COLO668 (cell line): ENCODE data around the gene SLC25A47.

Experiments
- DNase-seq: peaks from one replicate; lab custom pipeline; 2025; ENCODE audit not compliant: unreplicated experiment; lab: John Stamatoyannopoulos, UW

The SLC25A47 gene

DNA sequence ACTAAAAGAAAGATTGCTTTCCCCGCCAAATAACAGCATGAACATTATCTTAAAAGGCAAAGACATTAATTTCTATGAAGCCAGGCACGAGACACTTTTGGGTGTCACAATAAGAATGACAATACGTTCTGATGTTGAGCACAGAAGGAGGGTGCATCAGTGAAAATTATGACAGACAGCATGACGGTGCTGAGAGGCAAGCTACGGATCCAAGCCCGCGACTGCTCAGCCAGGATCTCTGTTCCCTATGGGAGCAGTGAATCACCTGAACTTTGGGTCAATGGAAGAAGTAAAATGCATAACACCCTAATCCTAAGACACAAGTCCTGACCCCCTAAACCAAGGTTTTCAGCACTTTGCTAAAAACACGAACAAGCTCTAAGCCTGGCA is 51.7 kb downstream of the SLC25A47 start:
- DNase-seq = no peak

DNA sequence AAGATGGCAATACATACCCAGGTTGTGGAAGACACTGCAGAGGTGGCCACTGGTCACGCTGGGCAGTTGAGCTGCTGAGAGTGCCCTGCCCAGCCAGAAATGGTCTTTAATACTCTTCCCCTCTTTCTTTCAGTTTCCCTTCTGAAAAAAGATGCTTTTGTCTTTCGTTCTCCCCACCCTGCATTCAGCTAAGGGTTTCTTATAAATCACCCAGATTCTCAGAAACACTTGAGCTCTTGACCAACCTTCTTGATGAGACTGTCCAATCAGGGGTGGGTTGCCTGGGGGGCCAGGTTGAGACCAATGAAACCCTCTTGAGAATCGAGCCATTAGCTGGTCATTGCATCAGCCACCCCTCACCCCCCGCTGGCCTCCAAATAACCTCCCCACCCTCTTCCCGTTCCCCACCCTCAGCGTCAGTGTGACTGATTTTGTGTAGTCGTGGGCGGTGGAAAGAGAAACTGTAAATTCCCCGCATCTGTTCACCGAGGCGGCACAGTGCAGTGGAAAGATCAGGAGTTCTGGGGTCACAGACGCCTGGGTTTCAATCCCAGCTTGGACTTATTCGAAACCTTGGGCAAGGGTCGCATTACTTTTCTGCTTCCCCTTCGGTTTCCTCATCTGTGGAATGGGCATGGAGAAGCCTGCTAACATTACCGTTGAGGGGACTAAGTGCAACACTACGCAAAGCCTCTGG is 52.3 kb downstream of the SLC25A47 start:
- DNase-seq = peak; percentile 29

DNA sequence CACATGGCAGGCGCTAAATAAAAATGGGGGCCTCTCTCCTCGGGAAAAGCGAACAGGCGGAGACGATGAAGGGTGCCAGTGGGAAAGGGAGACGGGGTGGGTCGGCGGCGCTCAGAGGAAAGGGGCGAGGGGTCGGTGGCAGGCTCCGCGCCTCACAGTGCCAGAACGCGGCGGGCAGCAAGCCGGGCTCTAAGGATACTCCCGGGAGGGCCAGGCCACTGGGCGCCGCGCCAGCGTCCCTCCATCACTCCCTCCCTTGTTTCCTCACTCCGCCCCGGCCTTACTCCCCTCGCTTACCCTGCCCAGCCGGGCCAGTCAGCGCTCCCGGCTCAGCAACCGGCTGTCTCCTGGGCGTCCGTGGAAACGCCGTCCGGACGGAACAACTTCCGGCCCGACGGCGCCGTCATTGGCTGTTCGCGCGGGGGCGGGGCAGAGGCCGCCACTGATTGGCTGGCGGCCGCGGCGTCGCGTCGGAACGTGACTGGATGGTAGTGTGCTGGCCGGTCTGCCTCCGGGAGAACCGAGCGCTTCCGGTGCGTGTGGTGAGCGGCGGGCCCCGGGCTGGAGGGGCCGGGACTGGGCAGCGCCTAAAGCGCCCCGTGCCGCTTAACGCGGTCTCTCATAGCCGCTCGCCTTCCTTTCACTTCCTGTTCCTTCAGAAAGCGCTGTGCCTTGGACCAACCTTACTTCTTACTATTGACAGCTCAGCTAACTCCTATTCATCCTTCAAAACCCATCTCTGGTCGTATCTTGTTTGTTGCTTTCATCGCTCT is 53.0 kb downstream of the SLC25A47 start, which contains the start of gene WDR25:
Gene WDR25, plus strand, starts transcription at position 523 of the 773 bp plus-strand sequence.
- peak; percentile 99 for DNase-seq

DNA sequence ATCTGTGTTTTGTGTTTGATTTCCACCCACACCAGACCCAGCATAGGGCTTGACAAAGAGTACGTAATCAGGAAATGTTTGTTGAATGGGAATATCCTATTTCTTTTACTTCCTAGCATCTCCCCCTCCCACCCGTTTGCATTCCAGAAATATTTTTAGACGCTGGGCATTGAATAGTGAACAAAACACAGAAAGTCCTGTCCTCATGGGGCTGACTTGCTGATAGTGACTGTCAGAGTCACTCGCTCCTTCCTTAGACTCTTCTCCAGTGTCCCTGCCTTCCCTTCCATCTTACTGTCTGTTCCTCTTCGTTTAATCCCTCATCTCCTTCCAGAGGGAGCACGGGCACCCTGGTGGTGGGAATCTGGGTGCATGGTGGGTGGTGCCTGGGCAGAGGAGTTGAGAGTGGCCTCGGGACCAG is 53.6 kb downstream of the SLC25A47 start:
- DNase-seq = peak; percentile 27
